Mesenchymal stem cell (in vitro differentiated cells and primary cell): ENCODE measurements around the gene DIP2C.
A peak's percentile ranks its signal among the peaks of the same experiment; 100 is the strongest.

Experiments used
- DNase-seq: peaks from one replicate; pipeline ENCODE4 v3.0.0-alpha.2; 2013
- H2AFZ ChIP-seq: one replicate; pipeline ENCODE4 v1.6.1; 2013; ENCODE audit warnings: low read depth, mild to moderate bottlenecking, control low read depth, inconsistent platforms, low read length, moderate library complexity
- H2AK5ac ChIP-seq: 2 replicates; pipeline ENCODE4 v1.6.1; 2013; ENCODE audit warnings: low read length, moderate library complexity, mild to moderate bottlenecking, inconsistent platforms; ENCODE audit not compliant: severe bottlenecking
- H2BK120ac ChIP-seq: one replicate; pipeline ENCODE4 v1.6.1; 2013; ENCODE audit warnings: low read depth, mild to moderate bottlenecking, inconsistent platforms, low read length, moderate library complexity
- H2BK12ac ChIP-seq, 2 experiments: one replicate each; pipeline ENCODE4 v1.6.1; 2013; ENCODE audit warnings: inconsistent platforms in 2 of 2, low read length in 2 of 2, mild to moderate bottlenecking in 2 of 2, moderate library complexity in 2 of 2, control low read depth in 1 of 2
- H2BK15ac ChIP-seq: one replicate; pipeline ENCODE4 v1.6.1; 2013; ENCODE audit warnings: mild to moderate bottlenecking, low read depth, inconsistent platforms; ENCODE audit not compliant: poor library complexity, severe bottlenecking
- H2BK5ac ChIP-seq: 2 replicates; pipeline ENCODE4 v1.6.1; 2013; ENCODE audit warnings: low read depth, mild to moderate bottlenecking, low read length, control low read depth, inconsistent platforms; ENCODE audit not compliant: poor library complexity, severe bottlenecking
- H3K14ac ChIP-seq, 2 experiments: one replicate each; pipeline ENCODE4 v1.6.1; 2013; ENCODE audit warnings: inconsistent platforms in 2 of 2, low read length in 2 of 2, control low read depth in 1 of 2, mild to moderate bottlenecking in 1 of 2, moderate library complexity in 1 of 2
- H3K18ac ChIP-seq, 2 experiments: one replicate each; pipeline ENCODE4 v1.6.1; 2013; ENCODE audit warnings: inconsistent platforms in 2 of 2, low read length in 2 of 2, control low read depth in 1 of 2, low read depth in 1 of 2, mild to moderate bottlenecking in 1 of 2
- H3K23ac ChIP-seq, 2 experiments: one replicate each; pipeline ENCODE4 v1.6.1; 2013; ENCODE audit warnings: inconsistent platforms in 2 of 2, low read length in 2 of 2, mild to moderate bottlenecking in 2 of 2, moderate library complexity in 2 of 2, control low read depth in 1 of 2
- H3K27ac ChIP-seq: 2 replicates; pipeline ENCODE4 v1.5.1; 2013; ENCODE audit warnings: mild to moderate bottlenecking, moderate library complexity, low read length, control low read depth, inconsistent platforms; ENCODE audit not compliant: poor library complexity, severe bottlenecking
- H3K27me3 ChIP-seq, 2 experiments: 2 replicates each; pipeline versions ENCODE4 v1.6.1 to v1.7.0; 2013; ENCODE audit warnings: low read length in 2 of 2, mild to moderate bottlenecking in 2 of 2, moderate library complexity in 2 of 2, control low read depth in 1 of 2, inconsistent platforms in 1 of 2; ENCODE audit not compliant: control insufficient read depth in 1 of 2, insufficient read depth in 1 of 2
- H3K36me3 ChIP-seq, 2 experiments: 2 replicates each; pipeline versions ENCODE4 v1.6.1 to v1.7.0; 2013; ENCODE audit warnings: low read length in 2 of 2, control low read depth in 1 of 2, inconsistent platforms in 1 of 2, low read depth in 1 of 2, mild to moderate bottlenecking in 1 of 2; ENCODE audit not compliant: insufficient read depth in 2 of 2, control insufficient read depth in 1 of 2
- H3K4ac ChIP-seq, 2 experiments: one replicate each; pipeline ENCODE4 v1.6.1; 2013; ENCODE audit warnings: inconsistent platforms in 2 of 2, low read length in 2 of 2, mild to moderate bottlenecking in 2 of 2, moderate library complexity in 2 of 2, control low read depth in 1 of 2, low read depth in 1 of 2
- H3K4me1 ChIP-seq: 2 replicates; pipeline ENCODE4 v1.6.1; 2013; ENCODE audit warnings: low read depth, low read length, control low read depth; ENCODE audit not compliant: control insufficient read depth, insufficient read depth
- H3K4me2 ChIP-seq: 2 replicates; pipeline ENCODE4 v1.6.1; 2013; ENCODE audit warnings: low read length, mild to moderate bottlenecking, inconsistent platforms; ENCODE audit not compliant: poor library complexity, severe bottlenecking
- H3K4me3 ChIP-seq, 2 experiments: 2 replicates each; pipeline versions ENCODE4 v1.5.1 to v1.7.0; 2013; ENCODE audit warnings: low read length in 2 of 2, mild to moderate bottlenecking in 2 of 2, control low read depth in 1 of 2, low read depth in 1 of 2; ENCODE audit not compliant: insufficient read depth in 1 of 2
- H3K79me1 ChIP-seq: replicated peaks from 2 replicates; pipeline ENCODE4 v1.6.1; 2013; ENCODE audit warnings: mild to moderate bottlenecking, control low read depth, low read length, inconsistent platforms; ENCODE audit not compliant: poor library complexity, severe bottlenecking
- H3K9ac ChIP-seq: 2 replicates; pipeline ENCODE4 v1.7.0; 2013; ENCODE audit warnings: mild to moderate bottlenecking, low read length, moderate library complexity
- H3K9me3 ChIP-seq: 2 replicates; pipeline ENCODE4 v1.7.0; 2013; ENCODE audit warnings: mild to moderate bottlenecking, low read length; ENCODE audit not compliant: control insufficient read depth
- H4K8ac ChIP-seq: one replicate; pipeline ENCODE4 v1.6.1; 2013; ENCODE audit warnings: inconsistent platforms, mild to moderate bottlenecking, low read length, moderate library complexity
- H4K91ac ChIP-seq: one replicate; pipeline ENCODE4 v1.6.1; 2013; ENCODE audit warnings: mild to moderate bottlenecking, low read length, inconsistent platforms
- WGBS: methylation state at CpG from one replicate; pipeline ENCODE4 v1.1.7; 2013; ENCODE audit warnings: mixed read lengths; 5-methylcytosine and 5-hydroxymethylcytosine counted together

Gene DIP2C

GRCh38 chr10:729213-729612, 39.7 kb upstream of the DIP2C start:
- Histone ChIP-seq H4K91ac (no peak overlapping the region), H2BK120ac (no peak overlapping the region), H2BK12ac (no peak overlapping the region), H2BK5ac (no peak overlapping the region), H3K23ac (no peak overlapping the region), H3K9me3 (no peaks in the 10 kb centered on the region), H3K4me3 (no peak overlapping the region), H4K8ac (no peak overlapping the region), H2AK5ac (no peak overlapping the region), H3K27ac (no peak overlapping the region), H2BK15ac (no peak overlapping the region), H3K4me1 (no peaks in the 10 kb centered on the region), H3K9ac (no peak overlapping the region), H3K36me3 (no peaks in the 10 kb centered on the region), H3K4me2 (no peak overlapping the region), H2AFZ (no peak overlapping the region), H3K27me3 (peaks cover 15 to 33% of the 10 kb centered on the region in 2 experiments), H3K79me1 (no peaks in the 10 kb centered on the region), H3K14ac (no peak overlapping the region), H3K18ac (no peak overlapping the region), H3K4ac (no peak overlapping the region)
- WGBS = 81% methylated on average over 8 of the region's 8 CpGs
- DNase-seq = no peak

- H3K79me1 ChIP-seq = no peaks in the 10 kb centered on the region
- H2AFZ ChIP-seq = no peak overlapping the region
- H2BK12ac ChIP-seq = no peak overlapping the region
- no peak overlapping the region for H4K8ac ChIP-seq
- no peak for DNase-seq
- H3K27me3 ChIP-seq = peaks cover 15 to 27% of the 10 kb centered on the region in 2 experiments
- H3K9me3 ChIP-seq = no peaks in the 10 kb centered on the region
- H3K4me2 ChIP-seq = no peak overlapping the region
- no peak overlapping the region for H2BK15ac ChIP-seq
- H3K27ac ChIP-seq = no peak overlapping the region
- no peak overlapping the region for H3K9ac ChIP-seq
- H3K4me3 ChIP-seq = no peak overlapping the region
- H3K4ac ChIP-seq = no peak overlapping the region
- no peak overlapping the region for H2BK5ac ChIP-seq
- H3K4me1 ChIP-seq = no peaks in the 10 kb centered on the region
- H3K14ac ChIP-seq = no peak overlapping the region
- H2AK5ac ChIP-seq = no peak overlapping the region
- no peak overlapping the region for H4K91ac ChIP-seq
- no peak overlapping the region for H3K23ac ChIP-seq
- H2BK120ac ChIP-seq = no peak overlapping the region
- H3K18ac ChIP-seq = no peak overlapping the region
- WGBS = 78% methylated on average over 8 of the region's 8 CpGs
- H3K36me3 ChIP-seq = no peaks in the 10 kb centered on the region
Observed at GRCh38 chr10:728603-729002, 39.1 kb upstream of the DIP2C start.

- Histone ChIP-seq H4K91ac (no peak overlapping the region), H3K4me2 (no peak overlapping the region), H3K14ac (no peak overlapping the region), H2BK15ac (no peak overlapping the region), H3K36me3 (no peaks in the 10 kb centered on the region), H4K8ac (no peak overlapping the region), H3K27me3 (peaks cover 4 to 13% of the 10 kb centered on the region in 2 experiments), H3K27ac (no peak overlapping the region), H3K9ac (no peak overlapping the region), H3K4ac (no peak overlapping the region), H3K9me3 (no peaks in the 10 kb centered on the region), H3K4me1 (no peaks in the 10 kb centered on the region), H3K79me1 (no peaks in the 10 kb centered on the region), H2BK5ac (no peak overlapping the region), H2AK5ac (no peak overlapping the region), H2BK12ac (no peak overlapping the region), H3K18ac (no peak overlapping the region), H3K4me3 (no peak overlapping the region), H3K23ac (no peak overlapping the region), H2BK120ac (no peak overlapping the region), H2AFZ (no peak overlapping the region)
- DNase-seq = no peak
- WGBS = 85% methylated on average over 13 of the region's 15 CpGs
Observed at GRCh38 chr10:727162-727790, 37.8 kb upstream of the DIP2C start.

GRCh38 chr10:725786-726185, 36.3 kb upstream of the DIP2C start:
- Histone ChIP-seq H3K18ac (no peak overlapping the region), H4K8ac (no peak overlapping the region), H3K4me2 (no peak overlapping the region), H2BK15ac (no peak overlapping the region), H3K27ac (no peak overlapping the region), H4K91ac (no peak overlapping the region), H3K36me3 (no peaks in the 10 kb centered on the region), H2BK5ac (no peak overlapping the region), H3K9ac (peak overlapping the region; percentile 83), H3K23ac (no peak overlapping the region), H3K4ac (no peak overlapping the region), H3K4me3 (peak overlapping the region in 1 of 2 experiments; percentile 53), H3K9me3 (no peaks in the 10 kb centered on the region), H3K79me1 (no peaks in the 10 kb centered on the region), H3K14ac (no peak overlapping the region), H2BK12ac (no peak overlapping the region), H3K27me3 (peaks cover 4 to 5% of the 10 kb centered on the region in 2 experiments), H2BK120ac (no peak overlapping the region), H2AK5ac (no peak overlapping the region), H2AFZ (no peak overlapping the region), H3K4me1 (no peaks in the 10 kb centered on the region)
- WGBS = 86% methylated on average over 10 of the region's 11 CpGs
- DNase-seq = peak; percentile 1
